Neural crest cell (in vitro differentiated cells): ENCODE data around the gene PADI4. TPM values are rescaled to one million over a fixed set of nuclear protein-coding genes. Genes with fewer than 3 reads are reported as not detected.

ENCODE experiments used
- DNase-seq: peaks from one replicate; pipeline ENCODE4 v3.0.0; 2021; ENCODE audit warnings: low read depth, mixed read lengths, low spot score
- H3K27ac Mint-ChIP-seq: one replicate; pipeline ENCODE4 v1.8.0; 2021; ENCODE audit warnings: mild to moderate bottlenecking, mixed read lengths; ENCODE audit not compliant: unreplicated experiment
- H3K27me3 Mint-ChIP-seq: 2 replicates; pipeline ENCODE4 v1.8.0; 2021; ENCODE audit warnings: low read depth, mild to moderate bottlenecking, mixed read lengths
- H3K36me3 Mint-ChIP-seq: 2 replicates; pipeline ENCODE4 v1.8.0; 2021; ENCODE audit warnings: low read depth, mild to moderate bottlenecking, mixed read lengths
- H3K4me1 Mint-ChIP-seq: 2 replicates; pipeline ENCODE4 v1.8.0; 2021; ENCODE audit warnings: mixed read lengths
- H3K4me3 Mint-ChIP-seq: one replicate; pipeline ENCODE4 v1.8.0; 2021; ENCODE audit warnings: mild to moderate bottlenecking, mixed read lengths
- H3K9me3 Mint-ChIP-seq: 2 replicates; pipeline ENCODE4 v1.8.0; 2021; ENCODE audit warnings: mixed read lengths
- CTCF ChIP-seq: fragments of 200-600 bp; sonication (generic); conservative IDR thresholded peaks from 2 replicates; pipeline ENCODE4 v1.5.0; 2021; ENCODE audit warnings: antibody characterized with exemption, mild to moderate bottlenecking
- total RNA-seq: library from RNA; stranded (reverse); gene quantifications from 2 replicates; pipeline ENCODE4 v1.2.1, GENCODE V29; 2021

PADI4 gene
- total RNA-seq, 1 donor from 2014 or later = not detected

- DNase-seq = no peak
- no peaks in the 10 kb centered on the region for H3K4me1 Mint-ChIP-seq
- no peaks in the 10 kb centered on the region for H3K36me3 Mint-ChIP-seq
- no peaks in the 10 kb centered on the region for H3K27me3 Mint-ChIP-seq
- H3K27ac Mint-ChIP-seq = no peak overlapping the region
- no peak for TF ChIP-seq CTCF
- H3K4me3 Mint-ChIP-seq = no peak overlapping the region
- H3K9me3 Mint-ChIP-seq = no peaks in the 10 kb centered on the region
These were observed 51.0 kb downstream of the PADI4 start for GRCh38 chr1:17359031-17359430.

GRCh38 chr1:17359808-17360207 is 51.8 kb downstream of the PADI4 start:
- no peak for TF ChIP-seq CTCF
- no peak for DNase-seq
- Mint-ChIP-seq H3K27me3 (no peaks in the 10 kb centered on the region), H3K27ac (no peak overlapping the region), H3K36me3 (no peaks in the 10 kb centered on the region), H3K4me3 (no peak overlapping the region), H3K4me1 (no peaks in the 10 kb centered on the region), H3K9me3 (no peaks in the 10 kb centered on the region)

GRCh38 chr1:17360272-17360956 is 52.4 kb downstream of the PADI4 start:
- Mint-ChIP-seq H3K27ac (no peak overlapping the region), H3K36me3 (no peaks in the 10 kb centered on the region), H3K4me3 (no peak overlapping the region), H3K4me1 (no peaks in the 10 kb centered on the region), H3K9me3 (no peaks in the 10 kb centered on the region), H3K27me3 (no peaks in the 10 kb centered on the region)
- no peak for DNase-seq
- no peak for TF ChIP-seq CTCF

- no peak for DNase-seq
- Mint-ChIP-seq H3K36me3 (no peaks in the 10 kb centered on the region), H3K9me3 (no peaks in the 10 kb centered on the region), H3K4me1 (no peaks in the 10 kb centered on the region), H3K4me3 (no peak overlapping the region), H3K27ac (no peak overlapping the region), H3K27me3 (peaks cover 6% of the 10 kb centered on the region)
- TF ChIP-seq CTCF = no peak
These were observed 53.7 kb downstream of the PADI4 start for GRCh38 chr1:17361687-17362086.

- no peak overlapping the region for H3K27ac Mint-ChIP-seq
- TF ChIP-seq CTCF = no peak
- no peak for DNase-seq
- no peak overlapping the region for H3K4me3 Mint-ChIP-seq
- no peaks in the 10 kb centered on the region for H3K4me1 Mint-ChIP-seq
- peaks cover 12% of the 10 kb centered on the region for H3K27me3 Mint-ChIP-seq
- H3K36me3 Mint-ChIP-seq = no peaks in the 10 kb centered on the region
- H3K9me3 Mint-ChIP-seq = no peaks in the 10 kb centered on the region
These were observed 55.4 kb downstream of the PADI4 start for GRCh38 chr1:17363351-17363750.
